HG02852 (cell line): ENCODE results near the gene SCUBE2.
"Not testable (repeated sequence)": the region's sequence is repeated elsewhere in the genome, so short reads cannot be mapped to it uniquely, and the experiment has no call there.

ENCODE experiments used
- ATAC-seq: cut with Tn5 transposase; IDR thresholded peaks from one replicate; pipeline ENCODE4 v1.9.1; 2021; ENCODE audit warnings: mild to moderate bottlenecking, moderate library complexity; ENCODE audit not compliant: unreplicated experiment

Gene SCUBE2

GRCh38 chr11:9014826-9015225, 76.6 kb downstream of the SCUBE2 start:
- ATAC-seq, result no peak

DNA sequence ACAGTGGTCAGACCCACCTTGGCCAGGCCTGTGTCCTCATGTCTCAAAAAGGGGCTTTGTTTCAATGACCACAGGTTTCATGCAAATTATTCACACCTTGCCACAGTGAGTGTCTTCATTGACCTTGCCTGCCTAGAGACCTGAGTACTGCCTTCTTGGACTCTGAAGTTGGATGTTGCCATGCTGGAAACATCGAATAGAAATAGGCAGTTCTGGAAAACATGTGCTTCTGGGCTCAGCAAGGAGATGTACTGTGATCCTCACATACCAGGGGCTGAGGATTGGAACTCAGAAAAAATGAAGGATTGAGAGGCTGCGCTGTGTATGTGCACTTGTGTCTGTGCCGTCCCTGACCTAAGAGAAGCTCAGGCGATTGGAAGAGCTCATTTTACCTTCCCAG, 78.0 kb downstream of the SCUBE2 start:
- no peak for ATAC-seq

DNA sequence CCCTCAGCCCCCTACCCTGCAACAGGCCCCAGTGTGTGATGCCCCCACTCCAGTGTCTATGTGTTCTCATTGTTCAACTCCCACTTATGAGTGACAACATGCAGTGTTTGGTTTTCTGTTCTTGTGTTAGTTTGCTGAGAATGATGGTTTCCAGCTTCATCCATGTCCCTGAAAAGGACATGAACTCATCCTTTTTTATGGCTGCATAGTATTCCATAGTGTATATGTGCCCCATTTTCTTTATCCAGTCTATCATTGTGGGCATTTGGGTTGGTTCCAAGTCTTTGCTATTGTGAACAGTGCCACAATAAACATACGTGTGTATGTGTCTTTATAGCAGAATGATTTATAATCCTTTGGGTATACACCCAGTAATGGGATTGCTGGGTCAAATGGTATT, 81.9 kb downstream of the SCUBE2 start:
- not testable (repeated sequence) for ATAC-seq

- ATAC-seq, result no peak
These were observed 82.7 kb downstream of the SCUBE2 start for GRCh38 chr11:9008661-9009060.

GRCh38 chr11:9008011-9008550, 83.3 kb downstream of the SCUBE2 start:
- ATAC-seq, result no peak

GRCh38 chr11:9005087-9005486, 86.3 kb downstream of the SCUBE2 start:
- no peak for ATAC-seq

DNA sequence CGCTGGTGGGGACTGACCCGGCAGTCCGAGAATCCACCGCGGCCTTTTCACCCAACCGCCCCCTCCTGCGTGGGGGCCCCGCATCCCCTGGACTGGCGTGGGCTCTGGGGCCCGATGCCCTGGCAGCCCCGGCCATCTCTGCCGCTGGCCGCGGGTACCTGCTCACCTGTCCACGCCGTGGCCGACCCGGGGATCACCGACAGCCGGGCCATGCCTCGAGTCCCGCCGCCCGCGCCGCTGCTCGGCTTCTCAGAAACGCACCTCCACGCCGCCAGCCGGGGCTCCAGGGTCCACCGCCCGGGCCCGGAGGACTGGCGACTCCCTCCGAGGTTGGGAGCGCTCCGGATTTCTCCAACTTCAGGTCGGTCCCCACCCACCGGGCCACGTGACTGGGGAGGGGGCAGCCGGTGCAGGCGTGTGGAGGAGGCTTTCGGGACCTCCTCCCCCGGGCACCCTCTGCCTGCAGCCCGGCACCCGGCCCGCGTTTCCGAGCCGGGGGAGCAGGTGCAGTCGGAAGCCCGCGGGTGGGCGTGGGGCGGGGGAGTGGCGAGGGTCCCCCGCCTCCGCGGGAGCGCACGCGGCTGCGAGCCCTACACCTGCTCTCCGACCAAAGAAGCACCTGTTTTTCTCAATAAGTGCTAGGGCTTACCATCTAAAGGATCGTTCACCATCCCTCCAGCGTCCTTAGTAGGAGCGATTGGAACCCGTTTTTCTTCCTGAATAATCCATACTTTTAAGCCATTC, 87.0 kb downstream of the SCUBE2 start:
- no peak for ATAC-seq

DNA sequence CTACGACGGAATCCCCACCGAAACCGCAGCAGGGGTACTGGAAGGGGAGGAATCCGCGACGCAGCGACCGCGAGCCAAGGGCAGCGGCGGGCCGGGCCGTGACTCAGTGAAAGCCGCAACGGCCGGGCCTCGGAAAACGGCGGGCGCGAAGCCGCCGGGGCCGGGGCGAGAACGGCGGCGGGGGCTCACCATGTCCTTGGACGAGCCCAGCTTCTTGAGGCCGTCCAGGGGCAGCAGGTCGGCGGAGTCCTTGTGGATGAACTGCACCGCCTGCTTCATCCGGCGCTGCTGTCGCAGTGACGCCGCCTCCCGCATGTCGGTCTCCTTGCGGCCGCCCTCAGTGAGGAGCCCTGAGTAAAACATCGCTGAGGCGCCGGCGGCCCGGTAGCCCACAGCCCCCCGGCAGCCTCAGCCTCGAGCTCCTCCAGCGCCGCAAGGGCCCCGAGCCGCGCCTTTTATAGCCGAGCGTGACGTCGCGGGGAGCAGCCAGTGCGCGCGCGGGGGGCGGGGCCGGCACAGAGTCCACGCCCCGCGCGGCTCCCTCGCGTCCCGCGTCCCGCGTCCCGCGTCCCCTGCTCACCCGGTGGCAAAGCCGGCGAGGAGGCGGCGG, 87.7 kb downstream of the SCUBE2 start, which contains the start of gene NRIP3:
Gene NRIP3, minus strand, starts transcription at position 429 of the 610 bp plus-strand sequence. Its CDS starts 66 bp downstream, at position 363.
- no peak for ATAC-seq

- ATAC-seq, result no peak
These were observed 88.4 kb downstream of the SCUBE2 start for GRCh38 chr11:9002920-9003572.

- ATAC-seq, result no peak
These were observed 89.7 kb downstream of the SCUBE2 start for GRCh38 chr11:9001736-9002135.

DNA sequence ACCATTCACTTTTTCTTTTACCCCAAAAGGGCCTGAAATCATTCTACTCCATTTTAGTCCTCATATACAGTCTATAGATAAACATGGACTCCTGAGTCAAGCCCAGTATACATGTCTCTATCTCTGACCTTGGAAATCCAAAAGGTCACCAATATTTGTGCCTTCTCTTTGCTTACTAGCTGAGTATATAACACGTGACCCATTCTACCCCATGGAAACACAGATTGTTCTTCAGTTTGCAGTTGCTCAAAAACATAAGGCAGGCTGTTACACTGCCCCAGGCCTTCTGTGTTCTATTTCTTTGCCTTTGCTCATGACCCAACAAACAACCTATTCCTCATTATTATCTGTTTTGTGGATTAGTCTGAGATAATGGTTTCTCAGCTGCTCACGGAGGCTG, 93.4 kb downstream of the SCUBE2 start:
- ATAC-seq, result no peak

GRCh38 chr11:8997451-8997850, 93.9 kb downstream of the SCUBE2 start:
- no peak for ATAC-seq

DNA sequence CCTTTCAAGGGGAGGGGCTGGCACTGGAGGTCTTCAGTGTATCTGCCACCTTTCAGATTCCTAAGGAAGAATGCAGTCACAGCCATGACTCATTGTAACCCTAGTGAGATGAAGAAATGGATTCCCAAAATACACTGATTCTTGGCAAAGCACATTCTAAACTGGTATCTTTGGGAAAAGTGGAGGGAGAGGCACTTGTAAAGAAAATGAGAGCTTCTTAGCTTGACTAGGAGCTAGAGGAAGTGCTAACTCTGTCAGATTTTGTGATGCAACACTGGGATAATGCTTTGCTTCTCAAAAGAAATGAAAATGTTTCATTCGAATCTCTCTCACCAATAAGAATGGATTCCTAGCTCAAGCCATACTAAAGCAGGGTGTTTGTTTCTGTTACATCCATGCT, 101.9 kb downstream of the SCUBE2 start:
- ATAC-seq, result no peak

- ATAC-seq, result no peak
These were observed 102.8 kb downstream of the SCUBE2 start for GRCh38 chr11:8988329-8989234.

DNA sequence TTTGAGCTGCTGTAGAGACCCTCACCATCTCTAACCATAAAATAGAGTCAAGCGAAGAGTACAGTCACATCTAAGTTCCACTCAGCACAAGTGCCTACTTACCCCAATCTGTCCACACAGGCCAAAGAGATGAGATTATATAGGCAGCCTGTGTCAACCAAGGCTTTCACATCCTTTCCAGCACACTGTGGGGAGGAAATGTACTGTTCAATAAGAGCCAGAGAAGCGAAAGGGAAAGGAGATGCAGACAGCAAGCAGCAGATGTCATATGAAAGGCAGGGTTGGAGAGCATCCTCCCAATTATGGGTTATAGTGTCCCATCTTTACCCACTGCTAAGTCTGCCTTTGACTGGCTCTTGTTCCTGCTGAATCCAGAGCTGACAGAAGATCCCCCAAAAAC, 104.0 kb downstream of the SCUBE2 start:
- ATAC-seq, result no peak

- ATAC-seq, result not testable (repeated sequence)
These were observed 104.6 kb downstream of the SCUBE2 start for GRCh38 chr11:8986772-8987171.

DNA sequence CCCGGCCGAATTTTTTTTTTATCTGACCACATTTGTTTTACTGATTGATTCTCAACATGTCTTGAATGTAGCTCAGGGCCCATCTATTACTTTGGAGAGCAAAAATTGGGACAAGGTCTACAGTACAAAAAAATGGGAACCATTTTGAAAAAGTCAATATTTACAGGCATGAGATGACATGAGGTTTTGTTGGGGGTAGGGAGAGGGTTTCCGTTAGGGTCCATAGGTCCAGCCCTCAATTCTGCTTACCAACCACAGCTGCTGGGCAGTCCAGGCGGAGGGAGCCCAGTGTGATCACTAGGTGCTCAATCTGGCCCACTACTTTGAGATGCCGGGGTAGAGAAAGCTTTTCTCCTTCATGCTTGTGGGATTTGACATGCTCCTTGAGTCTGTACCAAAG, 105.9 kb downstream of the SCUBE2 start:
- ATAC-seq, result no peak

DNA sequence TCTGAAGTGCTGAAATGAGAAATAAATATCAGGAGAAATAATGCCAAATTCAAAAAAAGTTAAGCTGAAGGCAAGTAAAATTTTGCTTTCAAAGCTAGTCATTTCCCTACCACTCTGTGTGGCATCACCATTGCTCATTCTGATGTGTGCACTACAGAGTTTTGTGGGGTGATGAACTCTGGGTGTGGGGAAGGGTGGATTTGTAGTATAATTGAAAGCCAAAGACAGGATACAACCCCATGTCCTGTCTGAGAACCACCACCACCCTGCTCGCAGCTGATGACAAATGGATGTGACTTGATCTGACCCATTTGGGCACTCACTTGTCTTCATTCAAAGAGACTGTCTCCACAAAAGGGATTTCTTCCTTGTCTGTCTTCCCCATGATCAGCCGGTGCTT, 107.8 kb downstream of the SCUBE2 start:
- ATAC-seq, result no peak

- no peak for ATAC-seq
These were observed 110.9 kb downstream of the SCUBE2 start for GRCh38 chr11:8980485-8980884.

DNA sequence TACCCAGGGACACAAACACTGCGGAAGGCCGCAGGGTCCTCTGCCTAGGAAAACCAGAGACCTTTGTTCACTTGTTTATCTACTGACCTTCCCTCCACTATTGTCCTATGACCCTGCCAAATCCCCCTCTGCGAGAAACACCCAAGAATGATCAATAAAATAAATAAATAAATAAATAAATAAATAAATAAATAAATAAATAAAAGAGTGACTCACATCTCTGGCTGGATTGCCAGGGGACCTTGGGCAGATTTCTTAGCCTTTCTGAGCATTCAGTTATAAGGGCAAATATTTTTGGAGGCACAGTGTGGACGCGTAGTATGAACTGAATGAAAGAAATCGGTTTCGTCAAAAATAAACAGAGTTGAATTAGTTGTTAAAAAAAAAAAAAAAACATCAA, 112.0 kb downstream of the SCUBE2 start:
- ATAC-seq, result not testable (repeated sequence)

- ATAC-seq, result no peak
These were observed 118.3 kb downstream of the SCUBE2 start for GRCh38 chr11:8973121-8973520.
